Superior temporal gyrus (tissue), 1 donor: Measurements from ENCODE around the gene MAP1A.
A peak's percentile ranks its signal among the peaks of the same experiment; 100 is the strongest.

Experiments used
- DNase-seq: peaks from one replicate; pipeline ENCODE4 v3.0.0-alpha.2; 2016; ENCODE audit errors: extremely low spot score

Gene MAP1A

GRCh38 chr15:43517354-43518196 lies at the start of gene MAP1A:
MAP1A (plus strand) TSS chr15:43517608; CDS start chr15:43521474, 3,866 bp downstream.
- peak; percentile 77 for DNase-seq

- no peak for DNase-seq
These were observed 47.5 kb upstream of the MAP1A start for GRCh38 chr15:43469867-43470266.

DNA sequence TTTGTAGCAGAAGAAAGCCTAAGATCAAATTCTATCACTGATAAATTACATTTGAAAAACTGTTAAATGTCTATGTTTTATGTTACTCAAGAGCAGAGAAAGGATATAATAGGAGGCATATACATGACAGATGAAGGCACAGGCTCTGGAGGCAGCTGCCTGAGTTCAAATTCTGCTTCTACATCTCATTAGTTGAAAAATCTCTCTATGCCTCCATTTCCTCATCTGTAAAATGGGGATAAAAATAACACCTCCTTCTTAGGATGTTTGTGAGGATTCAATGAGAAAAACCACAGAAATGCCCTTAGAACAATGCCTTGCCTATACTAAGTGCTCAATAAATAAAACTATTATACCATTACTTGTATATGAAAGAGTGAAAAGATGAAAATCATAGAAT lies 45.4 kb upstream of the MAP1A start:
- no peak for DNase-seq

DNA sequence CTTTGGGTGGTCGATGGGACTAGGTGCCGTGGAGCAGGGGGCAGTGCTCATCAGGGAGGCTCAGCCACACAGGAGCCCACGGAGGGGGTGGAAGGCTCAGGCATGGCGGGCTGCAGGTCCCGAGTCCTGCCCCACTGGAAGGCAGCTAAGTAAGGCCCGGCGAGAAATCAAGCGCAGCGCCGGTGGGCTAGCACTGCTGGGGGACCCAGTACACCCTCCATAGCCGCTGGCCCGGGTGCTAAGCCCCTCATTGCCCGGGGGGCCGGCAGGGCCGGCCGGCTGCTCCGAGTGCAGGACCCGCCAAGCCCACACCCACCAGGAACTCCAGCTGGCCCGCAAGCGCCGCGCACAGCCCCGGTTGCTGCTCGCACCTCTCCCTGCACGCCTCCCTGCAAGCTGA lies 43.5 kb upstream of the MAP1A start:
- no peak for DNase-seq

GRCh38 chr15:43483297-43484128 lies 33.9 kb upstream of the MAP1A start:
- peak; percentile 79 for DNase-seq

DNA sequence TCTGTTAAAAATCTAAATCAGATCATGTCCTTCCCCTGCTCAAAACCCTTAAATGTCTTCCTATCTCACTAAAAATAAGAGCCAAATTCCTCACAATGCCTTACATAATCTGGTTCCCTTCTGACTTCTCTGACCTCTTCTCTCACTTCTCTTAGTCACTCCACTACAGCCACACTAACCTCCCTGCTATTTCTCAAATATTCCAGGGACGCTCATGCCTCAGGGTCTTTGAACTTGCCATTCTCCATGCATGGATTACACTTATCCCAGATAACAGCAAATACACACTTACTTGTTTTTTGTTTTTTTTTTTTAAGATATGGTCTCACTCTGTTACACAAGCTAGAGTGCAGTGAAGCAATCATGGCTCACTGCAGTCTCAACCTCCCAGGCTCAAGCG lies 33.0 kb upstream of the MAP1A start:
- DNase-seq: no peak

DNA sequence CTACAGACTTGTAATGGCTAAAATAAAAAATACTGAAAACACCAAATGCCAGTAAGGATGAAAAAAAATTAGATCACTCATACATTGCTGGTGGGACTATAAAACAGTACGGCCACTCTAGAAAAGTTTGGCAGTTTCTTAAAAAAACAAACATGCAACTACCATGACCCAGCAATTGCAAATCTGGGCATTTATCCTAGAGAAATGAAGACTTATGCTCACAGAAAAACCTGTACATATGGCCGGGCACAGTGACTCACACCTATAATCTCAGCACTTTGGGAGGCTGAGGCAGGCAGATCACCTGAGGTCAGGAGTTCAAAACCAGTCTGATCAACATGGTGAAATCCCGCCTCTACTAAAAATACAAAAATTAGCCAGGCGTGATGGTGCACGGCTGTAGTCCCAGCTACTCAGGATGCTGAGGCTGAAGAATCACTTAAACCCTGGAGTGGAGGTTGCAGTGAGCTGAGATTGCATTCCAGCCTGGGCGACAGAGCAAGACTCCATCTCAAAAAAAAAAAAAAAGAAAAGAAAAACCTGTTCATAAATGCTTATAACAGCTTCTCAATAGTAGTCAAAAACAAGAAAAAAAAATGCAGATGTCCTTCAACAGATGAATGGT lies 30.0 kb upstream of the MAP1A start:
- DNase-seq: no peak

GRCh38 chr15:43488790-43489189 lies 28.6 kb upstream of the MAP1A start:
- DNase-seq: no peak

DNA sequence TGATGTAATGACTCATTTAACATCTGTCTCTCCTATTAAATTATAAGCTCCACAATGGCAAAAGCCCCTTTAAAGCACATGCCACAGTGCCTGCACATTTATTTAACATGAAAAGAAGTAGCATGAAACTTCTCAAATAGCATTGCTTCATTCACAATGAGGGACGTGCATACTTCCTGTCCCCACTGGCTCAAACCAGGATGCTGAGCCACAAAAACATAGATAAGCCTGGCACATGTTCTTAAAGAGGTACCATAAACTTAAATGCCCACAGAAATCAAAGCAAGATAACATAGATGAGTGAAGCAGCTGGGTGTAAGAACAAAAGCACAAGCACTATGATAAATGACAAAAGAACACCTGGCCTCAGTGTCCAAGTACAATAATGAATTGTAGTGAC lies 28.2 kb upstream of the MAP1A start:
- DNase-seq: no peak

GRCh38 chr15:43492266-43492665 lies 25.1 kb upstream of the MAP1A start:
- no peak for DNase-seq

DNA sequence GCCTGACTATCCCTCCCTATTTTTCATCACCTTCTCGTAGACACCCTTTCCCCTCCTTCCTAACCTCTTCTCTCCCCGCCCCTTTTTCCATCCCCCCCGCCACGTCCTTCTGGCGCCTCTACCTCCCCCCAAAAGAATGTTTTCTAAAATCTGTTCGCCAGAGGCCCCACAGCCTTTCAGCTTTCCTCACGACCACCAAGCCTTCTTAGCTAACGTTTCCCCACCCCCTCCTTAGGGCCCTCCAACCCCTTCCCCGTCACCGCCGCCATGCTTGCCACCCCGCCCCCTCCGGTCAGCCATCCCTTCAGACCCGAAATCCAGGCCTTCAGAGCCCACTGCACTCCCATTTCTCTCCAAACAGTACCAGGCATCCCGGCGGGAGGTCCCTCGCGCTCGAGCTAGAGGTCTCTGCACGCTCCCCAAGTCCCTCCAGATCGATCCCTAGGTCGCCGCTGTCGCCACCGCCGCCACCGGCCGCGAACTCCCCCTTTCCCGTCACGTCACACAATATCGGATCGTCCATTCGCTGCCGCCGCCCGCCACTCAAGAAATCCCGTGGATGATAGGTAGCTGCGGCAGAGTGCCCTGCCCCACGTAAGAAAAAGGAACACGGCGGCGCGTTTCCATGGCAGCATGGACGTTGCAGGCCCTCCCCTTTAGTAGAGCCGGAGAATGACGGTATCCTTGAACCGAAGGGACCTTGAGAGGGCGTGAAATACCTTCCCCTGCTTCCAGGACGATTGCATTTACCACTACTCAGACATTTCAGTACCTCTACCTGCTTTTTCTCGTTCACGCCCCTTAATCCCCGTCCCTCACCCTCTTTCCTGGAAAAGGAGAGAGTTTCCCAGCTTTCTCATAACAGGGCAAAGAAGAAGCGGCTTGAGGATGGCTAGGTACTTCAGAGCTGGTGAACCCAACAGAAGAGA lies 24.5 kb upstream of the MAP1A start, which contains the start of gene TP53BP1:
Gene TP53BP1, minus strand, starts transcription at position 484 of the 929 bp plus-strand sequence. Its CDS starts 113 bp downstream, at position 371.
- DNase-seq: peak; percentile 98

DNA sequence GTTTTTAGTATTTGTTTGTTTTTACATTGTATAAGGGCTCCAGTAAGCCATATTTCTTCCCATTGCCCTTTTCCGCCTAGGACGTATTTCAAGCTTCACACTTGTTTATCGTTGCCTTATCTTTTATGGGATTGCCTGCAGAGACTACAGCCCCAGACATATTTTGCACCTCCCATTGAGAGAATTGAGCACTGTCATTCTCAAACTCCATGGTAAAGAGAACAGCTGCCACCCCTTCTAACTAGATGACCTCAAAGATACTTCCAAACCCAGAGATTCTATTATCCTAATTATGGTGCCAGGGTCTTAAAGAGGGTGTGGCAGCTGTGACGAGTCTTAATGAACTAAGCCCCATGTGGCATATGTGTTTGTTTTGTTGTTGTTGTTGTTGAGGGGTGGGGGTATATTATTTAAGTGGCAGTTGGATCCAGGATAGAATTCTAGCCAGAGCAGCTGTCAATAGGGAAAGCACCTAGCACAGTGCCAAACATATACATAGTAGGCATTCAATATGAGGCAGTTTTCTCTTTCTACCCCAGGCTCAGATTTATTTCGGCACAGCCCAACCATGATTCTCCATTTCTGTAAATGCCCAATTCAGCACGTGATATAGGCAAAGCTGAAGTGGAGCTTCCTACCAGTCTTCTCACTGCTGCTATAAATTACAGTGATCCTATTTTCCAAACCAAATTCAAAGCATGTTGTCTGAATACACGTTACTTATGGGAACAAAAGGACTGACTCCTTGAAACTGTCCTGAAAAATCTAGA lies 23.5 kb upstream of the MAP1A start:
- no peak for DNase-seq

DNA sequence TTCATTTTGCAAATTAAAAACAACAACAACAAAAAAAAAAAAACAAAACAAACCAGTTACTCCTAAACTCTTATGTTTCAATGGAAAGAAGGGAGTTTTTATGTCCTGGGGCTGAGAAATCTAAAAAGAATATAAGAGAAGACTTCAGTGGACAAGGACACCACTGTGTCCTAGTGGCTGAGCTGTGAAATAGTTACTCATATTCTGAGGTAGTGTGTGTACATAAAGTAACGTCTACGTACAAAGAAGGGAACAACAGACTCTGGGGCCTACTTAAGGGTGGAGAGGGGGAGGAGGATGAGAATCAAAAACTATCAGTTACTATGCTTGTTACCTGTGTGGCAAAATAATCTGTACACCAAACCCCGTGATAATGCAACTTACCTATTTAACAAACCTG lies 18.4 kb upstream of the MAP1A start:
- DNase-seq: no peak

DNA sequence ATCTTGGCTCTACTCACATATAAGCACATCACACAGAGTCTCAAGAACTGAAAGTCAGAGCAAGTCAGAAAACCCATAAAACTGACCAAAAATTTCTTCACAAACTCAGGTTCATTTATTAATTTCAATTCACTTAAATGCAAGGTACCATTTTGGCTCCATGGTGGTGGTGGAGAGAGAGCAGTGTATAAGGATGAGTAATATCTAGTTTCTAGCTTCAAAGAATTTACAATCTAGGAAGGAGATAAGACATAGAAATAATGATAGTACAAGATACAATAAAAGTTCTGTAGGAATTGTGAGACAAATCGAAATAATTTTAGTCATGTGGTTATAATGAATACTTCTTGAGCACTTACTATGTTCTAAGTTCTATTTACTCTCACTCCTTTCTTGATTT lies 17.8 kb upstream of the MAP1A start:
- no peak for DNase-seq

GRCh38 chr15:43505738-43506137 lies 11.7 kb upstream of the MAP1A start:
- DNase-seq: no peak

- DNase-seq: no peak
These were observed 9.0 kb upstream of the MAP1A start for GRCh38 chr15:43508421-43508820.

DNA sequence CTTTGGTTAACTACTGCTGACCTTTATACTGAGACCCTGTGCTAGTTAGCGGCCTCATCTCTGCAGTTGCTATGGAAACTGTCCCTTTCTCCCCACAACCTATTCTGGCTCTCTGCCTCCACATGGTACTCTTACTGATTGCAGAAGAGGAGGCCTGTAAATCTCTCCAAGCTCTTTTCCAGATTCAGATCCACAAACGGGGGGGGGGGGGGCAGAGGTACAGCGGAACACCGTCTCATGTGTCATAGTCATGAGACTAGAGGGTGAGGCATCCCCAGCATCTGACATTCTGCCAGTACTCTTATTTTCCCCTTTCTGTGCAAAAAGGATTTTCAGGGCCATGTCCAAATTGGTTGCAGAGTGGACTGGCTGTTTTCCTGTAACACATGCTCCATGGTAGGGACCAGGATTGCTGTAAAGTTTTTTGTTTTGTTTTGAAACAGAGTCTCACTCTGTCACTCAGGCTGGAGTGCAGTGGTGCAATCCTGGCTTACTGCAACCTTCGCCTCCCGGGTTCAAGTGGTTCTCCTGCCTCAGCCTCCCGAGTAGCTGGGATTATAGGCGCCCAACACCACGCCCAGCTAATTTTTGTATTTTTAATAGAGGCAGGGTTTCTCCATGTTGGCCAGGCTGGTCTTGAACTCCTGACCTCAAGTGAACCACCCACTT lies 8.3 kb upstream of the MAP1A start:
- no peak for DNase-seq

DNA sequence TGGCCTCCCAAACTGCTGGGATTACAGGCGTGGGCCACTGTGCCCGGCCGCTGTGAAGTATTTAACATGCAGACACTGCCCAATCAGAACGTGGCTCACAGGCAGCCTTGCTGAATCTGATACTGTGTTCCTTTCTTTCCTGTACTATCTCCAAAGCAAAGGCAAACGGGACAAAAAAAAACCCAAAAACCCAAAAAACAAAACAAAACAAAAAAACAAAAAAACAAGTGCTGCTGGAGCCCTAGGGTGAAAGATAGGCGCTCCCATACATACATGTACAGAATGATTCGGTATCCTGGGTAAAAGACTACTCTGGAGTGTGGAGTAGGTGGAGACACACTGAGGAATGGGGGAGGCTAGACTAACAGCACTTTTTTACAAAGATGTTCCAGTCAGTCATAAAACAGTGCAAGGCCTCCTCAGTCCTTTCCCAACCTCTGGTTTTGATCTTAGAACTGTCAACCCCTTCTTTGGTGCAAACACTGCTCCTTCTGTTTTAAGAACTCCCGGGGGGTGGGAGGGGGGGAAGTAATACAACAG lies 7.7 kb upstream of the MAP1A start:
- peak; percentile 81 for DNase-seq

DNA sequence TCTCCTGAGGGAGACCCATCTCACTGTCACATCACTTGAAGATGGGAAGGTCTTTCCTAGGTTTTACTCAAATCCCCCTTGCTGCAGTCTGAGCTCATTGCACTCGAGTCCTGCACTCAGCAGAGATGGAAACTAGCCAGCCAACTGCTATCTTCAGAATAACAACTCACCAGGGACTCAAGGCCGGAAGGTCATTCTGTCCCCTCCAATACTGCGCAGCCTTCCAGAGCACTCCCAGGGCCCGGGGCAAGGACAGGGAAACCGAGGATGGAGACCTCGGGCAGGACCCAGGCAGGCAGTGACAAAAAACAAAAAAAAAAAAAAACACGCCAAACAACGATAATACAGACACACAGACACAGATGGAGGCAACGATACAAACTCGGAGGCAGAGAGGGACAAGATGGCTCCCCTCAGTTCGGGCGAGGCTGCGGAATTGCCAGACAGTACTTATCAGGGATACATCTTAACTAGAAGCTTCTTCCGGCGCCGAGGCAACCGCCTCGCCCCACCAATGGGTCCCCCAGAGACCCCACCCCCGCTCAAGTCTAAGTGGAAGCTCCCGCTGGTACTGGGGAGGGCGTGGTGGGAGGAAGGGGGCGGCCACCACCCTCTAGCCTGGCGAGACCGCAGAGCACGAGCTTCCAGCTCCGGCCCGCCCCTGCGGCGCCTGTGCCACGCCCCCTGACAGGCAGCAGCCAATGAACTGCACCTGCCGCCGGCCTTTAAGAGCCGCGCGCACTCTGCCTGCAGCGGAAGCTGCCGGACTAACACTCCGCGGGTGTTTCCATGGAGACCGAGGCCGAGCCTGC lies 7.0 kb upstream of the MAP1A start:
- DNase-seq: peak; percentile 99
